ENCODE measurements around the gene FKBP11. TPM values are rescaled to one million over a fixed set of nuclear protein-coding genes. Genes with fewer than 3 reads are reported as not detected.

Gene FKBP11
- total RNA-seq: 19.5 TPM
- long read RNA-seq, full-length matches to known transcripts: 12 of 14 reads
- long read RNA-seq, partial matches to known transcripts: 1 of 14 reads
- long read RNA-seq, other reads (novel, unspliced or antisense): 1 of 14 reads

DNA sequence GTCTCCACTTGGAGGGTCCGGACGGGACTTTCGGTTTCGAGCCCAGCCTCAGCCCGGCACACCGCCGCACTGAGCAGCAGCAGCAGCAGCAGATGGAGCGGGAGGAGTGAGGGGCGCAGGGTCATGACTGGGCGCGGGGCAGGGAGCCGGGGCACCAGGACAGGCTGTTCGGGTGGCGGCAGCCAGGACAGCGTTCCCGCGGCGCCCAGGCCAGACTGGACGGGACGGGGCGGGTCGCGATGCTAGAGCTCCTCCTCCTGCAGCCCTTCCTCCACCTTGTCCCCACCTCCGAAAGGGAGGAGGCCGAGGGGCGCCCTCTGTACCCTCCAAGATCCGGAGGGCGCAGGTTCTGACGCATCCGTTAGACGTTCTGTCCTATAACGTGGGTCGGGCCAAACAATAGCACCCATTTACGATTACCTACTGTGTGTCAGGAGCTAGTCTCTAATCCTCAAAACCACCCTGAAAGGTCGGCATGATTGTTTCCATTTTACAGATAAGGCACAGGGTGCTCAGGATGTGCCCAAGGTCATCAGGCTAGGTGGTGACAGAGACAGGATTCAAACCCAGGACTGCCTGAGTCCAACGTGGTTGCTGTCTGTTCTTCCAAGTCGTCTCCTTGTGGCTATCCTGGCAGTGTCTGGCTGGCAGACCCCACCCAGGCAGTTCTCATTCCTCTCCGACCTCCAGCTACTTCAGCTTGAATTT lies at the start of gene FKBP11:
FKBP11 (minus strand) TSS at position 189 of the 708 bp plus-strand sequence; CDS start at position 125, 64 bp downstream.
- TF ChIP-seq, protein P1, sequence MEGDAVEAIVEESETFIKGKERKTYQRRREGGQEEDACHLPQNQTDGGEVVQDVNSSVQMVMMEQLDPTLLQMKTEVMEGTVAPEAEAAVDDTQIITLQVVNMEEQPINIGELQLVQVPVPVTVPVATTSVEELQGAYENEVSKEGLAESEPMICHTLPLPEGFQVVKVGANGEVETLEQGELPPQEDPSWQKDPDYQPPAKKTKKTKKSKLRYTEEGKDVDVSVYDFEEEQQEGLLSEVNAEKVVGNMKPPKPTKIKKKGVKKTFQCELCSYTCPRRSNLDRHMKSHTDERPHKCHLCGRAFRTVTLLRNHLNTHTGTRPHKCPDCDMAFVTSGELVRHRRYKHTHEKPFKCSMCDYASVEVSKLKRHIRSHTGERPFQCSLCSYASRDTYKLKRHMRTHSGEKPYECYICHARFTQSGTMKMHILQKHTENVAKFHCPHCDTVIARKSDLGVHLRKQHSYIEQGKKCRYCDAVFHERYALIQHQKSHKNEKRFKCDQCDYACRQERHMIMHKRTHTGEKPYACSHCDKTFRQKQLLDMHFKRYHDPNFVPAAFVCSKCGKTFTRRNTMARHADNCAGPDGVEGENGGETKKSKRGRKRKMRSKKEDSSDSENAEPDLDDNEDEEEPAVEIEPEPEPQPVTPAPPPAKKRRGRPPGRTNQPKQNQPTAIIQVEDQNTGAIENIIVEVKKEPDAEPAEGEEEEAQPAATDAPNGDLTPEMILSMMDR (IDR thresholded peaks at IDR 0.05): no peak
- peak within 1 kb of the TSS; percentile 77 for H3K27ac ChIP-seq
- intact Hi-C loops (cut with DNase I): no loop called here
- no peaks in the 10 kb centered on the region for H3K9me3 ChIP-seq
- peak; percentile 92 for ATAC-seq
- peaks cover 23% of the 10 kb centered on the region for H3K36me3 ChIP-seq
- peak; percentile 86 for DNase-seq
- no peaks in the 10 kb centered on the region for H3K27me3 ChIP-seq
- no peaks in the 10 kb centered on the region for H3K4me1 ChIP-seq
- H3K4me3 ChIP-seq: peak within 1 kb of the TSS; percentile 94

DNA sequence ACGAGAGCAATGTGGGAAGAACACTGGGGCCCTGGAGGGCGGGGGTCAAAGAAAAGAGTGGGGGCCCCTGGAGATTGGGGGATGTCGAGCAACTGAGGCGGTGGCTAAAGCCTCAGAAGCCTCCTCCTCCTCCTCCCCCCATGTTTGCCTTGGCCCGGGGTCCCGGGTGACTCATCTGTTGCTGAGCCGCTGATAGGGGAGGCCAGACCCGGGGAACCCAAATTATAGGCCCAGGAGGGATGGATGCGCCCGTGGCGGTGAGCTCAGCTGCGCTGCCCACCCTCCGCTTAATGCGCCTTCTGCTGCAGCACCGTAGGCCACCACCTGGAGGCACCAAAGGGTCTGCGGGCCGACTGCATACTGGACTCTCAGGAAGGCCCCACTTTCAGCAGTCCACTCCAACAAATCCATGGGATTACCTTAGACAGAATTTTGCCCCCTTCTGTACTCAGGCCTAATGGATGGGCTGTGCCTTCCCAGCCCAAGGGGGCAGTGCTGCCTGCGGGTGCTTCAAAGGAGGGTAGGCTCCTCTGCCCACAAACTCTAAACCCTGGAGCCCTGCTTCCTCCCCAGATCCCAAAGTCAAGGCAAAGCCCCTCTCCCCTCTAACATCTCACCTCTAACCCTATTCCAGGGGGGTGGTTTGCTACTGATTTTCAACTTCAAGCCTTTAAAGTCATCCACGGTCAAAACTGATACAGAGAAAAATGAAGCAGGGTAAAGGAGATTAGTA lies 48.8 kb upstream of the FKBP11 start:
- Histone ChIP-seq H3K4me1 (peaks cover 47% of the 10 kb centered on the region), H3K36me3 (no peaks in the 10 kb centered on the region), H3K9me3 (no peaks in the 10 kb centered on the region), H3K4me3 (no peak overlapping the region), H3K27me3 (peaks cover 91% of the 10 kb centered on the region), H3K27ac (no peak overlapping the region)
- intact Hi-C loops (cut with DNase I): no loop called here
- ATAC-seq (peak; percentile 52), DNase-seq (peak; percentile 76)
- TF ChIP-seq, protein P1 (IDR thresholded peaks at IDR 0.05): peak; percentile 59

DNA sequence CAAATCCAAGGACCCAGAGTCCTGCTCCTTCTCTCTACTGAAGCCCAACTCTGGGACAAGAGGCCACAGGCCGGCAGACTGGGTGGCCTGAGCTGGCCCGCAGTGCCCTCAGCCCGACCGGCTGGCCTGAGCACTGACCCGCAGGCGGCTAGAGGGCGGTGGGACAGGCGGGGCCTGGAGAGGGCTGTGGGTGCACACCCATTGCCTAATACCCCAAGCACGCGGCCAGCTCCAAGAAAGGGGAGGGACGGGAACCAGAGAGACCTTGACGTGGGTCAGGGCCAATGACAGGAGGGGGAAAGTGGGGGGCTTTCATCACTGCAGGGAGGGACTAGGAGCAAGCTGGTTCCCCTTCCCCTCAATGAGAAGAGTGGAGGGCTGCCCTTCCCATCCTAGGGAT lies 48.2 kb upstream of the FKBP11 start:
- ATAC-seq (peak; percentile 50), DNase-seq (no peak)
- TF ChIP-seq, protein P1 (IDR thresholded peaks at IDR 0.05): no peak
- Histone ChIP-seq H3K27ac (no peak overlapping the region), H3K9me3 (no peaks in the 10 kb centered on the region), H3K4me1 (peaks cover 41% of the 10 kb centered on the region), H3K36me3 (no peaks in the 10 kb centered on the region), H3K4me3 (no peak overlapping the region), H3K27me3 (peaks cover 86% of the 10 kb centered on the region)
- intact Hi-C loops (cut with DNase I): no loop called here

DNA sequence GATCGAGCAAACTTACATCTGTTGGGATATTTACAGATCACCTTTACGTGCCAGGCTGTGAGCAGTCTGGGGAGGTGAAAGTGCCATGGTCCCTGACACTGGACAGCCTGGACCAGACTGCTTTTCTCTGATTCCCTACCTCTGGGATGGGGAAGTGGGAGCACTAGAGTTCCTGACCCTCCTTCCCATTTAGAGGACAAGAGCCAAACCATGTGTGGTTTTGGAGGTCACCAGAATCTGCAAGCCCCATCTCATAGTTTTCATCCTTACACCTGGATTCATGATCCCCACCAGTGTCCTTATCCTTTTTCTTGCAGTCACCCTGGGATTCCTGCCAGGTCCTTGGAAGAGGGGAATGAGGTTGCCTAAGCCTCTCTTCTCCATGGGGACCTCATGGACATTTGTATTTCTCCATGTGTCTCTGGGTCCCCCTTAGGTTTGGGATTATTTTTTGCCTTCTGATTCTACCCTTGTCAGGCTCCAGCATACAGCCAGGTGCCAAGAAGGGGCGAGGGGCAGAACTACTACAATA lies 47.7 kb upstream of the FKBP11 start:
- TF ChIP-seq, protein P1 (IDR thresholded peaks at IDR 0.05): no peak
- no peak overlapping the region for H3K4me3 ChIP-seq
- intact Hi-C loops (cut with DNase I): no loop called here
- no peak for DNase-seq
- H3K9me3 ChIP-seq: no peaks in the 10 kb centered on the region
- peaks cover 81% of the 10 kb centered on the region for H3K27me3 ChIP-seq
- H3K4me1 ChIP-seq: peaks cover 36% of the 10 kb centered on the region
- no peaks in the 10 kb centered on the region for H3K36me3 ChIP-seq
- no peak overlapping the region for H3K27ac ChIP-seq
- ATAC-seq: no peak

- no peak overlapping the region for H3K27ac ChIP-seq
- intact Hi-C loops (cut with DNase I): no loop called here
- TF ChIP-seq, protein P1 (IDR thresholded peaks at IDR 0.05): no peak
- peaks cover 75% of the 10 kb centered on the region for H3K27me3 ChIP-seq
- no peak for DNase-seq
- peaks cover 34% of the 10 kb centered on the region for H3K4me1 ChIP-seq
- ATAC-seq: no peak
- no peaks in the 10 kb centered on the region for H3K36me3 ChIP-seq
- no peak overlapping the region for H3K4me3 ChIP-seq
- H3K9me3 ChIP-seq: no peaks in the 10 kb centered on the region
Observed at GRCh38 chr12:48972213-48972951, 47.1 kb upstream of the FKBP11 start.

Measured in upper lobe of right lung (tissue), 1 donor.